NCI-H1092 (cell line): ENCODE results near the gene CXCL9.
"Not testable (repeated sequence)": the region's sequence is repeated elsewhere in the genome, so short reads cannot be mapped to it uniquely, and the experiment has no call there.

Experiments used
- DNase-seq: peaks from one replicate; lab custom pipeline; 2025; lab: John Stamatoyannopoulos, UW

CXCL9 gene

GRCh38 chr4:76011700-76012387 lies 4.5 kb upstream of the CXCL9 start:
- DNase-seq: no peak

- no peak for DNase-seq
These were observed 3.8 kb upstream of the CXCL9 start for GRCh38 chr4:76011018-76011670.

- no peak for DNase-seq
These were observed 3.3 kb upstream of the CXCL9 start for GRCh38 chr4:76010576-76010975.

GRCh38 chr4:76009311-76009710 lies 2.0 kb upstream of the CXCL9 start:
- no peak for DNase-seq

GRCh38 chr4:76003620-76004019 lies 3.7 kb downstream of the CXCL9 start:
- DNase-seq: no peak

GRCh38 chr4:76003035-76003434 lies 4.3 kb downstream of the CXCL9 start:
- no peak for DNase-seq

- DNase-seq: no peak
These were observed 5.1 kb downstream of the CXCL9 start for GRCh38 chr4:76002176-76002575.

GRCh38 chr4:76001700-76002099 lies 5.6 kb downstream of the CXCL9 start:
- DNase-seq: no peak

- no peak for DNase-seq
These were observed 7.0 kb downstream of the CXCL9 start for GRCh38 chr4:76000279-76000678.

- not testable (repeated sequence) for DNase-seq
These were observed 8.7 kb downstream of the CXCL9 start for GRCh38 chr4:75998525-75999147.

- no peak for DNase-seq
These were observed 9.4 kb downstream of the CXCL9 start for GRCh38 chr4:75997946-75998345.

GRCh38 chr4:75997081-75997480 lies 10.2 kb downstream of the CXCL9 start:
- no peak for DNase-seq

- DNase-seq: peak; percentile 52
These were observed 11.6 kb downstream of the CXCL9 start for GRCh38 chr4:75995727-75996126.

- DNase-seq: no peak
These were observed 14.8 kb downstream of the CXCL9 start for GRCh38 chr4:75992462-75992861.

GRCh38 chr4:75989846-75990528 lies 17.3 kb downstream of the CXCL9 start:
- no peak for DNase-seq

GRCh38 chr4:75985116-75985515 lies 22.2 kb downstream of the CXCL9 start:
- DNase-seq: no peak

- no peak for DNase-seq
These were observed 26.7 kb downstream of the CXCL9 start for GRCh38 chr4:75980576-75980975.

GRCh38 chr4:75976177-75976576 lies 31.1 kb downstream of the CXCL9 start:
- no peak for DNase-seq

- no peak for DNase-seq
These were observed 33.5 kb downstream of the CXCL9 start for GRCh38 chr4:75973766-75974165.

- no peak for DNase-seq
These were observed 39.2 kb downstream of the CXCL9 start for GRCh38 chr4:75968084-75968483.

- DNase-seq: no peak
These were observed 43.8 kb downstream of the CXCL9 start for GRCh38 chr4:75963558-75963957.

- DNase-seq: not testable (repeated sequence)
These were observed 45.2 kb downstream of the CXCL9 start for GRCh38 chr4:75962072-75962471.

GRCh38 chr4:75958546-75958945 lies 48.8 kb downstream of the CXCL9 start:
- DNase-seq: not testable (repeated sequence)
